Neuronal stem cell (in vitro differentiated cells): ENCODE results near the gene KIAA1586.
"Not testable (repeated sequence)": the region's sequence is repeated elsewhere in the genome, so short reads cannot be mapped to it uniquely, and the experiment has no call there.

Source experiments
- DNase-seq: peaks from one replicate; pipeline ENCODE4 v3.0.0-alpha.2; 2013; ENCODE audit warnings: low spot score
- H2AFZ ChIP-seq: one replicate; pipeline ENCODE4 v1.6.1; 2013; ENCODE audit warnings: mild to moderate bottlenecking, low read length, inconsistent platforms
- H2AK5ac ChIP-seq: 2 replicates; pipeline ENCODE4 v1.6.1; 2013; ENCODE audit warnings: low read depth, mild to moderate bottlenecking, inconsistent platforms, low read length, moderate library complexity, mixed read lengths
- H2BK120ac ChIP-seq: 2 replicates; pipeline ENCODE4 v1.6.1; 2013; ENCODE audit warnings: low read depth, mild to moderate bottlenecking, inconsistent platforms, low read length, moderate library complexity, mixed read lengths
- H2BK12ac ChIP-seq: one replicate; pipeline ENCODE4 v1.6.1; 2013; ENCODE audit warnings: low read length, inconsistent platforms
- H2BK15ac ChIP-seq: 2 replicates; pipeline ENCODE4 v1.6.1; 2013; ENCODE audit warnings: mild to moderate bottlenecking, low read length, inconsistent platforms, mixed read lengths
- H2BK5ac ChIP-seq: one replicate; pipeline ENCODE4 v1.6.1; 2013; ENCODE audit warnings: inconsistent platforms, mild to moderate bottlenecking, low read length, moderate library complexity
- H3K14ac ChIP-seq: one replicate; pipeline ENCODE4 v1.6.1; 2013; ENCODE audit warnings: low read length, inconsistent platforms
- H3K18ac ChIP-seq: 2 replicates; pipeline ENCODE4 v1.6.1; 2013; ENCODE audit warnings: low read length, inconsistent platforms
- H3K23ac ChIP-seq: 2 replicates; pipeline ENCODE4 v1.6.1; 2013; ENCODE audit warnings: low read depth, mild to moderate bottlenecking, mixed read lengths, low read length, inconsistent platforms; ENCODE audit not compliant: poor library complexity
- H3K27ac ChIP-seq: replicated peaks from 3 replicates; pipeline ENCODE4 v1.5.1; 2013; ENCODE audit warnings: low read length, inconsistent platforms
- H3K27me3 ChIP-seq, 3 experiments: 2 replicates each; pipeline ENCODE4 v1.6.1; 2013; ENCODE audit warnings: low read length in 3 of 3, mild to moderate bottlenecking in 2 of 3, inconsistent platforms in 1 of 3, low read depth in 1 of 3, mixed read lengths in 1 of 3, moderate library complexity in 1 of 3; ENCODE audit not compliant: control insufficient read depth in 3 of 3, insufficient read depth in 3 of 3
- H3K36me3 ChIP-seq, 2 donors: replicated peaks in 1 of 2; 2 replicates each; pipeline ENCODE4 v1.6.1; 2013; ENCODE audit warnings: low read length in 2 of 2; ENCODE audit not compliant: control insufficient read depth in 2 of 2, insufficient read depth in 2 of 2
- H3K4ac ChIP-seq: 2 replicates; pipeline ENCODE4 v1.6.1; 2013; ENCODE audit warnings: inconsistent platforms, mild to moderate bottlenecking, low read length, moderate library complexity
- H3K4me1 ChIP-seq, 2 donors: 1 replicate in 1 of 2; 2 replicates in 1 of 2; pipeline ENCODE4 v1.6.1; 2013; ENCODE audit warnings: low read length in 2 of 2, low read depth in 1 of 2; ENCODE audit not compliant: control insufficient read depth in 2 of 2, insufficient read depth in 1 of 2
- H3K4me2 ChIP-seq: one replicate; pipeline ENCODE4 v1.6.1; 2013; ENCODE audit warnings: mild to moderate bottlenecking, low read length, inconsistent platforms; ENCODE audit not compliant: insufficient read depth, poor library complexity, severe bottlenecking
- H3K4me3 ChIP-seq, 2 donors: 2 replicates each; pipeline ENCODE4 v1.5.1; 2013; ENCODE audit warnings: low read length in 2 of 2, mild to moderate bottlenecking in 2 of 2, inconsistent platforms in 1 of 2, moderate library complexity in 1 of 2
- H3K79me1 ChIP-seq: one replicate; pipeline ENCODE4 v1.6.1; 2013; ENCODE audit warnings: low read depth, mild to moderate bottlenecking, inconsistent platforms, low read length, moderate library complexity
- H3K9ac ChIP-seq: one replicate; pipeline ENCODE4 v1.6.1; 2013; ENCODE audit warnings: mild to moderate bottlenecking, low read depth, low read length, inconsistent platforms; ENCODE audit not compliant: poor library complexity
- H3K9me3 ChIP-seq, 2 donors: replicated peaks in 1 of 2; 2 replicates each; pipeline versions ENCODE3 to v1.6.1; 2013; ENCODE audit warnings: low read length in 2 of 2, mild to moderate bottlenecking in 2 of 2, inconsistent platforms in 1 of 2, low read depth in 1 of 2, mixed read lengths in 1 of 2, moderate library complexity in 1 of 2; ENCODE audit not compliant: control insufficient read depth in 2 of 2, insufficient read depth in 1 of 2
- H4K8ac ChIP-seq: one replicate; pipeline ENCODE4 v1.6.1; 2013; ENCODE audit warnings: low read depth, mild to moderate bottlenecking, inconsistent platforms, low read length, moderate library complexity
- H4K91ac ChIP-seq: one replicate; pipeline ENCODE4 v1.6.1; 2013; ENCODE audit warnings: low read length, low read depth, mild to moderate bottlenecking, inconsistent platforms; ENCODE audit not compliant: poor library complexity
- WGBS, 2 donors: extraction: QIAGEN DNeasy Blood & Tissue Kit; methylation state at CpG; one replicate each; pipeline ENCODE4 v1.1.7; 2013; ENCODE audit warnings: missing lambda C conversion rate in 2 of 2, mixed read lengths in 1 of 2; ENCODE audit not compliant: insufficient read length in 2 of 2, insufficient replicate concordance in 1 of 2; ENCODE audit errors: extremely low coverage in 2 of 2; 5-methylcytosine and 5-hydroxymethylcytosine counted together

The KIAA1586 gene

GRCh38 chr6:57047859-57048258 lies 1.4 kb downstream of the KIAA1586 start:
- H3K18ac ChIP-seq, result not testable (repeated sequence)

GRCh38 chr6:57048577-57048976 lies 2.1 kb downstream of the KIAA1586 start:
- Histone ChIP-seq H4K91ac (no peak overlapping the region), H3K27me3 (no peaks in the 10 kb centered on the region), H3K23ac (no peak overlapping the region), H3K9me3 (peaks cover 0 to 4% of the 10 kb centered on the region in 2 donors), H4K8ac (no peak overlapping the region), H2AFZ (no peak overlapping the region), H3K27ac (no peak overlapping the region), H2AK5ac (no peak overlapping the region), H2BK120ac (no peak overlapping the region), H3K4me1 (peaks cover 0 to 3% of the 10 kb centered on the region in 2 donors), H3K79me1 (peaks cover 3% of the 10 kb centered on the region), H2BK15ac (no peak overlapping the region), H2BK5ac (no peak overlapping the region), H3K36me3 (peaks cover 3 to 56% of the 10 kb centered on the region in 2 donors), H3K4me2 (no peak overlapping the region), H3K14ac (no peak overlapping the region), H3K18ac (no peak overlapping the region), H3K9ac (no peak overlapping the region), H3K4me3 (peak overlapping the region in 1 of 2 donors; percentile 29), H2BK12ac (no peak overlapping the region), H3K4ac (no peak overlapping the region)
- no CpG with 5 or more reads among the region's 5 CpGs for WGBS, 2 donors
- no peak for DNase-seq

More at GRCh38 chr6:57047859-57048258, 1.4 kb downstream of the KIAA1586 start:
- H4K8ac ChIP-seq, H3K27me3 ChIP-seq, H2AK5ac ChIP-seq, H2AFZ ChIP-seq, H2BK5ac ChIP-seq, H3K4ac ChIP-seq, H3K9ac ChIP-seq, H3K23ac ChIP-seq, H3K4me2 ChIP-seq, H3K9me3 ChIP-seq, H2BK12ac ChIP-seq, H3K79me1 ChIP-seq, DNase-seq, H3K27ac ChIP-seq, H2BK15ac ChIP-seq, H3K14ac ChIP-seq, H4K91ac ChIP-seq, H3K4me1 ChIP-seq, H2BK120ac ChIP-seq: not testable (repeated sequence)
- H3K4me3 ChIP-seq, result peak overlapping the region in 1 of 2 donors; percentile 29
- peaks cover 3 to 49% of the 10 kb centered on the region in 2 donors for H3K36me3 ChIP-seq
- no CpG with 5 or more reads among the region's 6 CpGs for WGBS, 2 donors

GRCh38 chr6:57063847-57064246 lies 17.4 kb downstream of the KIAA1586 start:
- no peaks in the 10 kb centered on the region for H3K4me1 ChIP-seq
- peaks cover 6 to 71% of the 10 kb centered on the region in 2 donors for H3K36me3 ChIP-seq
- no peak overlapping the region for H2AK5ac ChIP-seq
- no peaks in the 10 kb centered on the region for H3K9me3 ChIP-seq
- H3K4ac ChIP-seq, result no peak overlapping the region
- WGBS, 2 donors, result no CpG with 5 or more reads among the region's 3 CpGs
- H3K4me3 ChIP-seq, result no peak overlapping the region
- no peak overlapping the region for H2AFZ ChIP-seq
- no peaks in the 10 kb centered on the region for H3K27me3 ChIP-seq
- H3K79me1 ChIP-seq, result no peaks in the 10 kb centered on the region
- H2BK12ac ChIP-seq, result no peak overlapping the region
- H4K8ac ChIP-seq, result no peak overlapping the region
- H3K18ac ChIP-seq, result no peak overlapping the region
- H2BK5ac ChIP-seq, result no peak overlapping the region
- no peak overlapping the region for H3K4me2 ChIP-seq
- no peak overlapping the region for H3K23ac ChIP-seq
- no peak overlapping the region for H4K91ac ChIP-seq
- no peak overlapping the region for H3K9ac ChIP-seq
- no peak overlapping the region for H2BK15ac ChIP-seq
- no peak overlapping the region for H2BK120ac ChIP-seq
- no peak for DNase-seq
- no peak overlapping the region for H3K27ac ChIP-seq
- no peak overlapping the region for H3K14ac ChIP-seq

DNA sequence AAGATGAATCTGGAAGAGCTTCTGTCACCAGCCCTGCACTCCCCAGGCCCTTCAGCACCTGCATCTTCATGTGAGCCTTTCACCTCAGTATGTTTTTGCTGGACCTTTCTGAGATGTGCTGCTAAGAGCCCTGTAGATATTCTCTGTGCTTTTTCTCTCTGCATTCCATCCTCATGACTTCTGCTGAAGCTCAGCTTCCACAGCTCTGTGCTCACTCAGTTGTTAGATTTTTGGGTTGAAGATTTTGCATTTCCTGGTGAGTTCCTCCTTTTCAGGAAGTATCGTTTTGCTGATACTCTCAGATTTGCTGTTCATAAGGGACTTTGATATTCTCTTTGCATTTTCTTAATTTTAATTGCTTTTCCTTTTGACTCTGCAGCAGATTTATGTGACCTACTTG lies 18.3 kb downstream of the KIAA1586 start:
- H3K79me1 ChIP-seq, result no peaks in the 10 kb centered on the region
- no peak overlapping the region for H3K18ac ChIP-seq
- peaks cover 6 to 67% of the 10 kb centered on the region in 2 donors for H3K36me3 ChIP-seq
- H4K8ac ChIP-seq, result no peak overlapping the region
- DNase-seq, result no peak
- H4K91ac ChIP-seq, result no peak overlapping the region
- peaks cover 0 to 1% of the 10 kb centered on the region in 2 donors for H3K4me1 ChIP-seq
- H3K23ac ChIP-seq, result no peak overlapping the region
- no peaks in the 10 kb centered on the region for H3K27me3 ChIP-seq
- WGBS, 2 donors, result no CpG with 5 or more reads among the region's 1 CpG
- H2BK5ac ChIP-seq, result no peak overlapping the region
- no peak overlapping the region for H2AK5ac ChIP-seq
- H3K4ac ChIP-seq, result no peak overlapping the region
- H3K14ac ChIP-seq, result no peak overlapping the region
- no peak overlapping the region for H2BK120ac ChIP-seq
- H3K27ac ChIP-seq, result no peak overlapping the region
- no peak overlapping the region for H3K9ac ChIP-seq
- H3K9me3 ChIP-seq, result no peaks in the 10 kb centered on the region
- H2BK12ac ChIP-seq, result no peak overlapping the region
- no peak overlapping the region for H3K4me2 ChIP-seq
- no peak overlapping the region for H2BK15ac ChIP-seq
- H3K4me3 ChIP-seq, result no peak overlapping the region
- no peak overlapping the region for H2AFZ ChIP-seq
